Measurements from ENCODE around the gene HRH1.
A peak's percentile ranks its signal among the peaks of the same experiment; 100 is the strongest.
"Not testable (repeated sequence)": the region's sequence is repeated elsewhere in the genome, so short reads cannot be mapped to it uniquely, and the experiment has no call there.

HRH1 gene

GRCh38 chr3:11245827-11246662 is 91.8 kb downstream of the HRH1 start:
- DNase-seq: no peak

GRCh38 chr3:11246663-11246970 is 92.3 kb downstream of the HRH1 start:
- no peak for DNase-seq

GRCh38 chr3:11247362-11247761 is 93.1 kb downstream of the HRH1 start:
- no peak for DNase-seq

- no peak for DNase-seq
Observed at GRCh38 chr3:11248596-11248995, 94.3 kb downstream of the HRH1 start.

GRCh38 chr3:11250902-11251806 is 96.9 kb downstream of the HRH1 start:
- DNase-seq: no peak

GRCh38 chr3:11251807-11252176 is 97.5 kb downstream of the HRH1 start:
- DNase-seq: no peak

GRCh38 chr3:11254876-11255275 is 100.6 kb downstream of the HRH1 start:
- no peak for DNase-seq

- DNase-seq: not testable (repeated sequence)
Observed at GRCh38 chr3:11255537-11255936, 101.2 kb downstream of the HRH1 start.

GRCh38 chr3:11258958-11259357 is 104.7 kb downstream of the HRH1 start:
- no peak for DNase-seq

- no peak for DNase-seq
Observed at GRCh38 chr3:11260460-11260859, 106.2 kb downstream of the HRH1 start.

- no peak for DNase-seq
Observed at GRCh38 chr3:11269007-11269406, 114.7 kb downstream of the HRH1 start.

GRCh38 chr3:11271986-11272904 is 118.0 kb downstream of the HRH1 start, which contains the start of gene ATG7:
ATG7 (plus strand) TSS chr3:11272397; CDS start chr3:11298696, 26,299 bp downstream.
- DNase-seq: peak; percentile 84

- DNase-seq: no peak
Observed at GRCh38 chr3:11272906-11273574, 118.7 kb downstream of the HRH1 start.

GRCh38 chr3:11273891-11274291 is 119.6 kb downstream of the HRH1 start:
- no peak for DNase-seq

- no peak for DNase-seq
Observed at GRCh38 chr3:11274566-11275142, 120.4 kb downstream of the HRH1 start.

GRCh38 chr3:11275926-11276325 is 121.6 kb downstream of the HRH1 start:
- no peak for DNase-seq

GRCh38 chr3:11276901-11277300 is 122.6 kb downstream of the HRH1 start:
- no peak for DNase-seq

- no peak for DNase-seq
Observed at GRCh38 chr3:11282250-11283138, 128.2 kb downstream of the HRH1 start.

GRCh38 chr3:11283139-11283475 is 128.8 kb downstream of the HRH1 start:
- no peak for DNase-seq

- DNase-seq: no peak
Observed at GRCh38 chr3:11284011-11284410, 129.7 kb downstream of the HRH1 start.

- no peak for DNase-seq
Observed at GRCh38 chr3:11285471-11285870, 131.2 kb downstream of the HRH1 start.
